ENCODE data around the gene RYR3.

The RYR3 gene

GRCh38 chr15:33834892-33835743 lies 524.4 kb downstream of the RYR3 start:
- no peak for DNase-seq (ENCODE audit: low read depth)
- no peak overlapping the region for H3K4me3 ChIP-seq (ENCODE audit: low read depth, low read length)
- TF ChIP-seq, protein P1, sequence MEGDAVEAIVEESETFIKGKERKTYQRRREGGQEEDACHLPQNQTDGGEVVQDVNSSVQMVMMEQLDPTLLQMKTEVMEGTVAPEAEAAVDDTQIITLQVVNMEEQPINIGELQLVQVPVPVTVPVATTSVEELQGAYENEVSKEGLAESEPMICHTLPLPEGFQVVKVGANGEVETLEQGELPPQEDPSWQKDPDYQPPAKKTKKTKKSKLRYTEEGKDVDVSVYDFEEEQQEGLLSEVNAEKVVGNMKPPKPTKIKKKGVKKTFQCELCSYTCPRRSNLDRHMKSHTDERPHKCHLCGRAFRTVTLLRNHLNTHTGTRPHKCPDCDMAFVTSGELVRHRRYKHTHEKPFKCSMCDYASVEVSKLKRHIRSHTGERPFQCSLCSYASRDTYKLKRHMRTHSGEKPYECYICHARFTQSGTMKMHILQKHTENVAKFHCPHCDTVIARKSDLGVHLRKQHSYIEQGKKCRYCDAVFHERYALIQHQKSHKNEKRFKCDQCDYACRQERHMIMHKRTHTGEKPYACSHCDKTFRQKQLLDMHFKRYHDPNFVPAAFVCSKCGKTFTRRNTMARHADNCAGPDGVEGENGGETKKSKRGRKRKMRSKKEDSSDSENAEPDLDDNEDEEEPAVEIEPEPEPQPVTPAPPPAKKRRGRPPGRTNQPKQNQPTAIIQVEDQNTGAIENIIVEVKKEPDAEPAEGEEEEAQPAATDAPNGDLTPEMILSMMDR (IDR thresholded peaks at IDR 0.05; ENCODE audit: low read depth, low read length, missing control alignments): no peak
- in situ Hi-C loops (cut with HindIII; ENCODE audit: low sequenced_read_pairs): no loop called here

DNA sequence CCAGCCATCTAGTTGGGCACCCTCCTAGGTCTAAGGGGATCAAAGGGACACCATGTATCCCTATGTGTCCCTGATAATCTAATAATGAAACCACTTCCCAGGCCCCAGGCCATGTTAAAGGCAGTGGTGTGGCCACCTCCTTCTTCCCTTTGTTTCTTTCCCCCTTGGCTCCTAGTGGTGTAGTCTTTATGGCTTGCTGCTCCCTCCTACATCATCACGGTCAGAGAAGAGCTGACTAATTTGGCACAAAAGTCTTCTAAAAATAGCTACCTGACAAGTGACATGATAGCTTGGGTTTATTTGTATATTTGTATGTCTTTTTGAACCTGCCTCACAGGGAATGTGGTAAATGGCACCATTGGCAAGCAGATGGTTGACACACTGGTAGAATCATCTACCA lies 526.5 kb downstream of the RYR3 start:
- in situ Hi-C loops (cut with HindIII; ENCODE audit: low sequenced_read_pairs): no loop called here
- no peak overlapping the region for H3K4me3 ChIP-seq (ENCODE audit: low read depth, low read length)
- TF ChIP-seq, protein P1 (IDR thresholded peaks at IDR 0.05; ENCODE audit: low read depth, low read length, missing control alignments): no peak
- DNase-seq (ENCODE audit: low read depth): no peak

GRCh38 chr15:33839540-33839939 lies 528.8 kb downstream of the RYR3 start:
- TF ChIP-seq, protein P1 (IDR thresholded peaks at IDR 0.05; ENCODE audit: low read depth, low read length, missing control alignments): no peak
- no peak overlapping the region for H3K4me3 ChIP-seq (ENCODE audit: low read depth, low read length)
- in situ Hi-C loops (cut with HindIII; ENCODE audit: low sequenced_read_pairs): no loop called here
- DNase-seq (ENCODE audit: low read depth): no peak

DNA sequence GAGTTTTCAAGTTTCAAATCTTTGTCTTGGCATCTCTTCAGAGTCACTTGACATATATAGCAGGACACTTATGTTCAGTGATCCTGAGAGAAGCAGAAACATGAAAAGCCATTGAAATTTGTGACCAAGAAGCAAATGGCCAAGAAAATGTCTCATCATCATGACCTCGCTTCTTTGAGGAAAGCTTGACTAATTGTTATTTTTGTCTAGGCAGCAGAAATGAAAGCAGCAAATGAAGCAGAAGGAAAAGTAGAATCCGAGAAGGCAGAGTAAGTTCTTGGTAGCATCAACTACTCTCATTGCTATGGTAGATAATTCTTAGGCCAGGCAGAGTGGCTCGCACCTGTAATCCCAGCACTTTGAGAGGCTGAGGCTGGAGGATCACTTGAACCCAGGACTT lies 529.8 kb downstream of the RYR3 start:
- no peak for DNase-seq (ENCODE audit: low read depth)
- in situ Hi-C loops (cut with HindIII; ENCODE audit: low sequenced_read_pairs): no loop called here
- H3K4me3 ChIP-seq (ENCODE audit: low read depth, low read length): no peak overlapping the region
- TF ChIP-seq, protein P1 (IDR thresholded peaks at IDR 0.05; ENCODE audit: low read depth, low read length, missing control alignments): no peak

GRCh38 chr15:33844186-33844585 lies 533.4 kb downstream of the RYR3 start:
- no peak for DNase-seq (ENCODE audit: low read depth)
- TF ChIP-seq, protein P1 (IDR thresholded peaks at IDR 0.05; ENCODE audit: low read depth, low read length, missing control alignments): no peak
- H3K4me3 ChIP-seq (ENCODE audit: low read depth, low read length): no peak overlapping the region
- in situ Hi-C loops (cut with HindIII; ENCODE audit: low sequenced_read_pairs): no loop called here

DNA sequence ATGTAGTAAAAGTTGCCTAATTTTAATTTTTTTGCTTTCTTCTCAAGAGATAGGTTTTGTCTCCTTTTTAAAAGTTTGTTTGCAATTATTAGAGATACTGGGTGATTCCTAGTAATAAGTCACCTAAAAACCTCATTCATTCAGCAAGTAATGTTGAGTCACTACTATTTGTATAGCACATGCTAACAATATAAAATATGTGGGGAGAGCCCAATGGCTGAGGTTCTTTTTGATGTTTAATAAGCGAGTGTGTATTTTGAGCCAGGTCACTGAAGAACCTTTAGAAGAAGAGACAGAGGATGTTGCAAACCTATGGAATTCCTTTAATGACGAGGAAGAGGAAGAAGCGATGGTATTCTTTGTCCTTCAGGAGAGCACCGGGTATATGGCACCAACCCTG lies 533.8 kb downstream of the RYR3 start:
- in situ Hi-C loops (cut with HindIII; ENCODE audit: low sequenced_read_pairs): no loop called here
- DNase-seq (ENCODE audit: low read depth): no peak
- TF ChIP-seq, protein P1 (IDR thresholded peaks at IDR 0.05; ENCODE audit: low read depth, low read length, missing control alignments): no peak
- H3K4me3 ChIP-seq (ENCODE audit: low read depth, low read length): no peak overlapping the region

Data from astrocyte of the cerebellum (primary cell).